MCF 10A (cell line): ENCODE results near the gene CHST9. TPM values are rescaled to one million over a fixed set of nuclear protein-coding genes. Genes with fewer than 3 reads are reported as not detected.

Experiments used
- BruUV-seq: library from RNA; stranded (reverse); fragments of 400-500 nt; replicated peaks from 2 replicates; lab custom pipeline; 2021; lab: Mats Ljungman, UMichigan
- CTCF ChIA-PET: fragments of 300-600 bp; sonication (Branson Sonifier 250); formaldehyde crosslinking; extraction: SDS; loops from one replicate; lab custom pipeline; 2021; ENCODE audit warnings: antibody characterized with exemption, inconsistent platforms; lab: Yijun Ruan, JAX
- POLR2A ChIA-PET: fragments of 300-600, 350-650 bp; sonication (Branson Sonifier 250); formaldehyde crosslinking; extraction: SDS; loops from one replicate; lab custom pipeline; 2020; ENCODE audit warnings: antibody characterized with exemption, inconsistent platforms; lab: Yijun Ruan, JAX
- DNase-seq: peaks from one replicate; pipeline ENCODE4 v3.0.0-alpha.2; 2018; ENCODE audit not compliant: unreplicated experiment
- H3K27ac Mint-ChIP-seq: one replicate; pipeline ENCODE4 v1.8.0; 2022; ENCODE audit warnings: mild to moderate bottlenecking, low read depth, mixed read lengths; ENCODE audit not compliant: unreplicated experiment
- H3K27me3 Mint-ChIP-seq: one replicate; pipeline ENCODE4 v1.8.0; 2022; ENCODE audit warnings: mixed read lengths; ENCODE audit not compliant: insufficient read depth, unreplicated experiment
- H3K36me3 Mint-ChIP-seq: one replicate; pipeline ENCODE4 v1.8.0; 2022; ENCODE audit warnings: mild to moderate bottlenecking, moderate library complexity, mixed read lengths; ENCODE audit not compliant: insufficient read depth, unreplicated experiment
- H3K4me1 Mint-ChIP-seq: one replicate; pipeline ENCODE4 v1.8.0; 2022; ENCODE audit warnings: mixed read lengths; ENCODE audit not compliant: insufficient read depth, unreplicated experiment
- H3K4me3 Mint-ChIP-seq: one replicate; pipeline ENCODE4 v1.8.0; 2022; ENCODE audit warnings: mild to moderate bottlenecking, moderate library complexity, mixed read lengths; ENCODE audit not compliant: unreplicated experiment
- H3K9me3 Mint-ChIP-seq: one replicate; pipeline ENCODE4 v1.8.0; 2022; ENCODE audit warnings: mixed read lengths; ENCODE audit not compliant: unreplicated experiment
- CTCF ChIP-seq: fragments of 200-600 bp; IDR thresholded peaks from one replicate; pipeline ENCODE4 v1.8.0; 2022; ENCODE audit warnings: antibody characterized with exemption, mild to moderate bottlenecking; ENCODE audit not compliant: unreplicated experiment
- intact Hi-C: fragments of 100-400 bp; cut with micrococcal nuclease; formaldehyde crosslinking; loops from 2 replicates; pipeline ENCODE4 v1.14.1; 2022
- total RNA-seq: library from RNA; stranded (reverse); gene quantifications from 2 replicates; pipeline ENCODE4 v1.2.3, GENCODE V29; 2022

CHST9 gene
- total RNA-seq, 1 experiment from 2014 or later, result not detected

- H3K9me3 Mint-ChIP-seq, result no peaks in the 10 kb centered on the region
- POLR2A ChIA-PET, result no interaction called here
- H3K27ac Mint-ChIP-seq, result no peak overlapping the region
- peak overlapping the region; percentile 61 for H3K4me3 Mint-ChIP-seq
- TF ChIP-seq CTCF, result no peak
- H3K4me1 Mint-ChIP-seq, result no peaks in the 10 kb centered on the region
- BruUV-seq, result no TSS peak
- CTCF ChIA-PET, result interaction anchor here (0.7 kb wide), 1 partner anchor 665 kb away, joined by 3 read pairs; no protein-coding TSS in a partner anchor
- peaks cover 49% of the 10 kb centered on the region for H3K27me3 Mint-ChIP-seq
- H3K36me3 Mint-ChIP-seq, result no peaks in the 10 kb centered on the region
- intact Hi-C loops, result no loop called here
- no peak for DNase-seq
Measured at GRCh38 chr18:26863921-26864497, 321.1 kb downstream of the CHST9 start.

- no peaks in the 10 kb centered on the region for H3K36me3 Mint-ChIP-seq
- no peaks in the 10 kb centered on the region for H3K4me1 Mint-ChIP-seq
- no peak overlapping the region for H3K27ac Mint-ChIP-seq
- TF ChIP-seq CTCF, result no peak
- H3K27me3 Mint-ChIP-seq, result peaks cover 49% of the 10 kb centered on the region
- no peaks in the 10 kb centered on the region for H3K9me3 Mint-ChIP-seq
- ChIA-PET POLR2A (no interaction called here), CTCF (interaction anchor here (0.7 kb wide), 1 partner anchor 59 kb away, joined by 3 read pairs; no protein-coding TSS in a partner anchor)
- no TSS peak for BruUV-seq
- peak; percentile 22 for DNase-seq
- intact Hi-C loops, result no loop called here
- H3K4me3 Mint-ChIP-seq, result peak overlapping the region; percentile 61
Measured at GRCh38 chr18:26863122-26863879, 321.8 kb downstream of the CHST9 start.

- no peak overlapping the region for H3K27ac Mint-ChIP-seq
- ChIA-PET POLR2A (interaction anchor here (1.2 kb wide), 1 partner anchor 10 kb away, joined by 4 read pairs; no protein-coding TSS in a partner anchor), CTCF (interaction anchor here (0.7 to 0.8 kb wide), 2 partner anchors 55 to 77 kb away, joined by 3 to 4 read pairs; no protein-coding TSS in a partner anchor)
- DNase-seq, result no peak
- no peaks in the 10 kb centered on the region for H3K9me3 Mint-ChIP-seq
- no TSS peak for BruUV-seq
- H3K4me3 Mint-ChIP-seq, result no peak overlapping the region
- H3K36me3 Mint-ChIP-seq, result no peaks in the 10 kb centered on the region
- H3K4me1 Mint-ChIP-seq, result no peaks in the 10 kb centered on the region
- H3K27me3 Mint-ChIP-seq, result peaks cover 49% of the 10 kb centered on the region
- no peak for TF ChIP-seq CTCF
- intact Hi-C loops, result no loop called here
Measured at GRCh38 chr18:26862084-26862483, 323.0 kb downstream of the CHST9 start.
